Activated T-cell treated with anti-CD3 and anti-CD28 coated beads, Interleukin-2, amount 50 U/mL, for 4 hours (primary cell): ENCODE results near the gene GPR155. TPM values are rescaled to one million over a fixed set of nuclear protein-coding genes. Genes with fewer than 3 reads are reported as not detected.

Source experiments
- ATAC-seq, 2 donors: fragments of 200-7000 bp; cut with Tn5 transposase; one replicate each; pipeline ENCODE4 v1.10.0; 2021
- DNase-seq: peaks from one replicate; pipeline ENCODE4 v3.0.0-alpha.2; 2020
- H3K27me3 Mint-ChIP-seq: one replicate; pipeline ENCODE4 v1.8.0; 2021; ENCODE audit warnings: low read depth, mixed read lengths
- H3K36me3 Mint-ChIP-seq: one replicate; pipeline ENCODE4 v1.8.0; 2022; ENCODE audit warnings: mixed read lengths; ENCODE audit not compliant: insufficient read depth
- H3K4me1 Mint-ChIP-seq: one replicate; pipeline ENCODE4 v1.8.0; 2021; ENCODE audit warnings: low read depth, mixed read lengths
- H3K4me3 Mint-ChIP-seq: one replicate; pipeline ENCODE4 v1.8.0; 2021; ENCODE audit warnings: mild to moderate bottlenecking, moderate library complexity, mixed read lengths
- H3K9me3 Mint-ChIP-seq: one replicate; pipeline ENCODE4 v1.8.0; 2021; ENCODE audit warnings: mixed read lengths
- total RNA-seq, 3 donors: library from RNA; stranded (reverse); gene quantifications; one replicate each; pipeline ENCODE4 v1.2.1, GENCODE V29; 2021

Gene GPR155, protein sequence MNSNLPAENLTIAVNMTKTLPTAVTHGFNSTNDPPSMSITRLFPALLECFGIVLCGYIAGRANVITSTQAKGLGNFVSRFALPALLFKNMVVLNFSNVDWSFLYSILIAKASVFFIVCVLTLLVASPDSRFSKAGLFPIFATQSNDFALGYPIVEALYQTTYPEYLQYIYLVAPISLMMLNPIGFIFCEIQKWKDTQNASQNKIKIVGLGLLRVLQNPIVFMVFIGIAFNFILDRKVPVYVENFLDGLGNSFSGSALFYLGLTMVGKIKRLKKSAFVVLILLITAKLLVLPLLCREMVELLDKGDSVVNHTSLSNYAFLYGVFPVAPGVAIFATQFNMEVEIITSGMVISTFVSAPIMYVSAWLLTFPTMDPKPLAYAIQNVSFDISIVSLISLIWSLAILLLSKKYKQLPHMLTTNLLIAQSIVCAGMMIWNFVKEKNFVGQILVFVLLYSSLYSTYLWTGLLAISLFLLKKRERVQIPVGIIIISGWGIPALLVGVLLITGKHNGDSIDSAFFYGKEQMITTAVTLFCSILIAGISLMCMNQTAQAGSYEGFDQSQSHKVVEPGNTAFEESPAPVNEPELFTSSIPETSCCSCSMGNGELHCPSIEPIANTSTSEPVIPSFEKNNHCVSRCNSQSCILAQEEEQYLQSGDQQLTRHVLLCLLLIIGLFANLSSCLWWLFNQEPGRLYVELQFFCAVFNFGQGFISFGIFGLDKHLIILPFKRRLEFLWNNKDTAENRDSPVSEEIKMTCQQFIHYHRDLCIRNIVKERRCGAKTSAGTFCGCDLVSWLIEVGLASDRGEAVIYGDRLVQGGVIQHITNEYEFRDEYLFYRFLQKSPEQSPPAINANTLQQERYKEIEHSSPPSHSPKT
- 1 to 10 TPM; 2.3 to 3.4 (median 2.7) TPM for total RNA-seq

DNA sequence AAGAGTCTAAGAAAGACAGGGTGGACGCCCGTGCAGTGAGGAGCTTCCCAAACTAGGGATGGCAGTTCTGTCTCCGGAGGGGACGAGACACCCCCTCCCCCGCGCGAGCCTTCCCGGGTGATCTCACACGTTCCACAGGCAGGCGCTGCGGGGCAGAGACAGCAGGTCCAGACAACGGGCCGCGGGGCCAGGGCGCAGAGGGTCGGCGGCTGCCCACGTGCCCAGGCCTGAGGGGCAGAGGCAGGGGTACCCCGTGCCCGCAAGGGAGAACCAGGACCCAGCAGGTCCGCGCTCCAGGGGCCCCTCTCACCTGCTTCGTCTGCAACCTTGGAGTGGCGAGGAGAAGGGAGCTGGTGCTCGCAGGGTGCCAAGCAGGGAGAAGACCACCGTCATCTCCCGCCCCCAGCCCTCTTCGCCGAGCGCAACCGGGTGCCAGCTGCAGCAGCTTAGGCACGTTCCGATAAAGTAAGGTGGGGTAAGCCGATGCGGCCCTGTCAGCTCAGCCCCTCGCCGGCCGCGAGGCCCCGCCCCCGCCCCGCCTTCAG, at the start of gene GPR155:
Gene GPR155 (minus strand): TSS at position 467 of the 545 bp plus-strand sequence. CDS start 5,073 bp downstream, outside the sequence.
- Mint-ChIP-seq H3K4me1 (peaks cover 59% of the 10 kb centered on the region), H3K27me3 (no peaks in the 10 kb centered on the region), H3K36me3 (peaks cover 12% of the 10 kb centered on the region), H3K4me3 (peak within 1 kb of the TSS; percentile 96), H3K9me3 (no peaks in the 10 kb centered on the region)
- DNase-seq (peak; percentile 29), ATAC-seq (peak; percentile 44 to 49)

DNA sequence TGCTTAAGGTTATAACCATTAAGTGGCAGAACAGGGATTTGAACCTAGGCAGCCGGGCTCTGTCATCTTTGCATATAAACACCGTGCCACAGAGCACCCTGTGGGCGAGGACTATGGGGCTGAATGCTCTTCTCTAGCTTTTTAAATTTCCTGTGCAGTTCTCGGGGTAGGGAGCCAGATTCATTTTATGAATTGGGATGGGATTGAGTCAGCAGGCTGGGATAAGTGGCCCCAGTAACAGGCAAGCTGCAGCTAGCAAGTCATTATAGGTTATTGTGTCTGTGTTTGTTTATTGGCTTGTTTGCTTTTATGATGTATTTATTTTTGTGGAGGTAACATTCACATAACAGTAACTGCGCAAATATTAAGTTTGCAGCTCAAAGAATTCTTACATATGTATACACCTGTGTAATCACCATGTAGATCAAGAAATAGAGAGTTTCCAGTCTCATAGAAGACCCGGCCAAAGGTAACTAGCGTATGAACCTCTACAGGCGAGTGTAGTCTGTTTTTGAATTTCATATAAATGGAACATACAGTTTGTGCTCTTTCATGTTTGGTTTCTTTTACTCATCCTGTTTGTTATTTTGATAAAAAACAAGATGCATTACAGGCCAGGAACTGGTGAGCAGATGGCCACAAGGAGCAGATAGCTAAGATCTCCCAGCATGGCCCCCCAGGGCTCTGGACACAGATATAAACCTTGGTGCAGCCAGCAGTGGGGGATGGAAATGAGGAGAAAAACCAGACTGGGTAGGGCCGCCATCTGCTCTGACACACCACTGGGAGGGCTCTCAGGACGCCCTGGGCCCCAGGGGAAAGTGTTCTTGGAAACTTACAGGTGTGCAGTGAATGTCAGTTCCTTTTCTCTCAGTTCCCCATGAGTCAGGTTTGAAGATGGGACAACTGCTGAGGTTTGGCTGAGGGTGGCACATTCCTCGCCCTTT, 49.2 kb upstream of the GPR155 start:
- DNase-seq: no peak
- no peak overlapping the region for H3K4me3 Mint-ChIP-seq
- no peak for ATAC-seq
- H3K4me1 Mint-ChIP-seq: peaks cover 8% of the 10 kb centered on the region
- H3K27me3 Mint-ChIP-seq: no peaks in the 10 kb centered on the region
- no peaks in the 10 kb centered on the region for H3K36me3 Mint-ChIP-seq
- H3K9me3 Mint-ChIP-seq: no peaks in the 10 kb centered on the region

DNA sequence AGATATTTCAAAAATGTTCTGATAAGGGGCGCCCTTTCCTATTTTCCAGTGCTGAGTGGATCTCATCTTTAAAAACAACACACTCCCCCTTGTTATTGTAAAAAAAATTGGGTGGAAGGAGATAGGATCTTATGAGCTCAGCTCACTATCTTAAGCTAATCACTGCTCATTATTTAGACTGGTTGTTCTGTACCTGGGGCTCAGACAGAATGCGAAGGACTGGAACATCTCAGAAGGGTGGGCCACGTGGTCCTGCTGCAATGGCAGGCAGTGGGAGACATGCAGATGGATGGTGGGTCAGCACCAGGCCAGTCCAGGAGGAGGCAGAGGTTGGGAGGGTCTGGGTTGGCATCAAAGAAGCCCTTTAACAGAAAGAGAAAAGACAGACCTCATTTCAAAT, 48.3 kb upstream of the GPR155 start:
- Mint-ChIP-seq H3K9me3 (no peaks in the 10 kb centered on the region), H3K4me3 (no peak overlapping the region), H3K4me1 (peaks cover 8% of the 10 kb centered on the region), H3K36me3 (no peaks in the 10 kb centered on the region), H3K27me3 (no peaks in the 10 kb centered on the region)
- ATAC-seq (no peak), DNase-seq (no peak)

DNA sequence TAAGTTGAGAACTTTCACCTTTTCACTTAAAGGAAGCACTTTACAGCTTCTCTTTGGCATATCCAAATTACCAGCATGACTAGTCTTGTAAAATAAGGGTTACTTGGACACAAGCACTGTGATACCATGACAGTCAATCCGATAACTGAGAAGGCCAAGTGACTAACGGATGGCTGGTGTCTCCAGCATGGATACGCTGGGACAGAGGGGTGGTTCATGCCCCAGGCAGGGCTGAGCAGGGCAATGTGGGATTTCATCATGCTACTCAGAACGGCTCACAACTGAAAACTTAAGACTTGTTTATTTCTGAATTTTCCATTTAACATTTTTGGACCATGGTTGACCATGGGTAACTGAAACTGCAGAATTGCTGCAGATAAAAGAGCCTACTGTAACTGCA, 43.1 kb upstream of the GPR155 start:
- peaks cover 14% of the 10 kb centered on the region for H3K9me3 Mint-ChIP-seq
- peaks cover 11% of the 10 kb centered on the region for H3K36me3 Mint-ChIP-seq
- peaks cover 1% of the 10 kb centered on the region for H3K4me1 Mint-ChIP-seq

DNA sequence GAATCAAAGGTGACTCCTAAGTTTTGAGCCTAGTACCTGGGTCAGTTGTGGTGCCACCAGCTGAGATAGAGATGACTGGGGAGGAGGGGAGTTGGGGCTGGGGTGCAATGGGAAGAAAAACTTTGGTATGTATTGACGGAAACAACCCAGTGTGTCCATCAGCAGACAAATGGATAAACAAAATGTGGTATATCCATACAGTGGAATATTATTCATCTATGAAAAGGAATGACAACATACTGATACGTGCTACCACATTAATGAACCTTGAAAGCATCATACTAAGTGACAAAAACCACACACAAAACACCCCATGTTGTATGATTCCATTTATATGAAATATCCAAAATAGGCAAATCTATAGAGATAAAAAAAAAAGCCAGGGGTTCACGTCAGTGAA, 41.1 kb upstream of the GPR155 start:
- H3K27me3 Mint-ChIP-seq: no peaks in the 10 kb centered on the region
- H3K4me3 Mint-ChIP-seq: no peak overlapping the region
- H3K4me1 Mint-ChIP-seq: peaks cover 12% of the 10 kb centered on the region
- DNase-seq (no peak), ATAC-seq (no peak)
- H3K36me3 Mint-ChIP-seq: peaks cover 16% of the 10 kb centered on the region
- peaks cover 14% of the 10 kb centered on the region for H3K9me3 Mint-ChIP-seq

More for the DNA sequence above, 43.1 kb upstream of the GPR155 start:
- no peaks in the 10 kb centered on the region for H3K27me3 Mint-ChIP-seq
- H3K4me3 Mint-ChIP-seq: no peak overlapping the region
- ATAC-seq (no peak), DNase-seq (no peak)

DNA sequence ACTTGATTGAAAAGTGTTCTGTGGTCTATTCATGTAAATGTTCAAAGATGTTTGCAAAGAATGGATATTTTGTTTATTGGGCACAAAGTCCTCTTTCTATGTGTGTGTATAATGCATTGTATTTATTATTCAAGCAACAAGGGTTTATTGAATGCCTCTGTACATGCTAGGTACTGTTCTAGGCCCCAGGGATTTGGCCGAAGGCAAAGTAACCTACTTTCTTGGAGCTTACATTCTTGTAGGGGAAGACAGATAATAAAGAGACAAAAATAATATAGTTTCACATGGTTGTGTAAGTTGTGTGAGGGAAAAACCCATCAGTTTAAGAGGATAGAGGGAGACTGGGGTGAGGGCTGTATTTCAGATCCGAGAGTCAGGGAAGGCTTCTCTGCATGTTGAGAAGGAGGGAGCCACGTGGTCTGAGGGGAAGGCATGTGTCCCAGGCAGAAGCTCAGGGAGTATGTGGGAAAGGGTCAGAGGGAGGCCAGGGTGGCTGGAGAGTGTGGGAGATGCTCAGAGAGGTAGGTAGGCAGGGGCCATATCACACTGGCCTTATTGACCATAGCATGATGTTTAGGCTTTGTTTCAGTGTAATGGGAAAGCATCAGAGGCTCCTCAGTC, 40.4 kb upstream of the GPR155 start:
- DNase-seq (no peak), ATAC-seq (no peak)
- peaks cover 16% of the 10 kb centered on the region for H3K36me3 Mint-ChIP-seq
- peaks cover 12% of the 10 kb centered on the region for H3K4me1 Mint-ChIP-seq
- H3K27me3 Mint-ChIP-seq: no peaks in the 10 kb centered on the region
- H3K9me3 Mint-ChIP-seq: peaks cover 14% of the 10 kb centered on the region
- no peak overlapping the region for H3K4me3 Mint-ChIP-seq

DNA sequence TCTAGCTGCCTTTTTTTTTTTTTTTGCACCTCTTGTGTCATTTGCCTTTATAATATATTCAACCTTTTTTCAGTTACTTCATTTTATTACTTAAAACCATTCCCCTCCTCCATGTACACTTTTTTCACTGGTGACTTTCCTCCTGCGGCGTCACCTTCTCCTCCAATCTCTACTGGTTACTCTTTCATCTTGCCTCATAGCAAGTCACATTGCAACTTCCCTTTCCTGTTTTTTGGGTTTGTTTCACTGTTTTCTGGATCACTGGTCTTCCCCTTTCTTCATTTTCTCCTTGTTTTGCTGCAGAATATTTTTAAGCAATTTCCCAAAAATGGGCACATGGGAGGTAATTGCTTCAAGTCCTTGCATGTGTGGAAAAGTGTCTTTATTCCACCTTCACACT, 37.7 kb upstream of the GPR155 start:
- Mint-ChIP-seq H3K4me3 (no peak overlapping the region), H3K4me1 (peaks cover 12% of the 10 kb centered on the region), H3K36me3 (peaks cover 16% of the 10 kb centered on the region), H3K27me3 (no peaks in the 10 kb centered on the region), H3K9me3 (peaks cover 14% of the 10 kb centered on the region)
- DNase-seq (no peak), ATAC-seq (no peak)

DNA sequence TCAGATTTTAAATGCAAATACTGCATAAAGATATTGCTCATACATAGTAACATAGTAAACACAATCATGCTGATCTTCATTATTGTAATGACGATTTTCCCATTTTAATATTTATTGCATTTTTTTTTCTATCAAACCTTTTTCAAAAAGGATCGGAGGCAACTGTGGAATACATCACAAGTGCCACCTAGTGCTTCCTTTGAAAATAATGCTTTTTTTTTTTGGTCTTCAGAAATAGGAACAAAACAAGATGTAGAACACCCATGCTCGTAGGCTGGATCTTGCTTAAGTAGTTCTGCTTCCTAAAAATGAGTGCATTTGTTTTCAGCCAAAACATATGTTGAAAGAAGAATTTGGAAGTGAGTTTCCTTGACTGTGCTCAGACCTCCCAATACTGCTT, 35.7 kb upstream of the GPR155 start:
- Mint-ChIP-seq H3K4me1 (peaks cover 12% of the 10 kb centered on the region), H3K9me3 (peaks cover 6% of the 10 kb centered on the region), H3K27me3 (no peaks in the 10 kb centered on the region), H3K36me3 (peaks cover 14% of the 10 kb centered on the region), H3K4me3 (no peak overlapping the region)
- ATAC-seq (no peak), DNase-seq (no peak)

DNA sequence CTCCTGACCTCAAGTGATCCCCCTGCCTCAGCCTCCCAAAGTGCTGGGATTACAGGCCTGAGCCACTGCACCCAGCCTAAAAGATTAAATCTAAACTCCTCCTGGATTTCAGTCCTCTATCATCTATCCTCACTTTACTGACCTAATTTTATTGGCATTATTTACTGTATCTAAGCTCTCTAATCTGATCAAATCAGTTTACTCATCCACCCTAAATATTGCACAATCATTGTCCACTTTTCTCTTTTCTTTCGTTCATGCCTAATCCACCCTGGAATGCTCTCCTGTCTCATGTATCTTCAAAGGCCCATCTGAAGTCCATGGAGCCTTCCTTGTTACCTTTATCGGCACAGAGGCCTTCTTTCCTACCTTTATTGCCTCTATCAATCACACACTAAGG, 31.6 kb upstream of the GPR155 start:
- Mint-ChIP-seq H3K27me3 (no peaks in the 10 kb centered on the region), H3K4me1 (peaks cover 15% of the 10 kb centered on the region), H3K4me3 (no peak overlapping the region), H3K9me3 (no peaks in the 10 kb centered on the region), H3K36me3 (no peaks in the 10 kb centered on the region)
- ATAC-seq (no peak), DNase-seq (no peak)

DNA sequence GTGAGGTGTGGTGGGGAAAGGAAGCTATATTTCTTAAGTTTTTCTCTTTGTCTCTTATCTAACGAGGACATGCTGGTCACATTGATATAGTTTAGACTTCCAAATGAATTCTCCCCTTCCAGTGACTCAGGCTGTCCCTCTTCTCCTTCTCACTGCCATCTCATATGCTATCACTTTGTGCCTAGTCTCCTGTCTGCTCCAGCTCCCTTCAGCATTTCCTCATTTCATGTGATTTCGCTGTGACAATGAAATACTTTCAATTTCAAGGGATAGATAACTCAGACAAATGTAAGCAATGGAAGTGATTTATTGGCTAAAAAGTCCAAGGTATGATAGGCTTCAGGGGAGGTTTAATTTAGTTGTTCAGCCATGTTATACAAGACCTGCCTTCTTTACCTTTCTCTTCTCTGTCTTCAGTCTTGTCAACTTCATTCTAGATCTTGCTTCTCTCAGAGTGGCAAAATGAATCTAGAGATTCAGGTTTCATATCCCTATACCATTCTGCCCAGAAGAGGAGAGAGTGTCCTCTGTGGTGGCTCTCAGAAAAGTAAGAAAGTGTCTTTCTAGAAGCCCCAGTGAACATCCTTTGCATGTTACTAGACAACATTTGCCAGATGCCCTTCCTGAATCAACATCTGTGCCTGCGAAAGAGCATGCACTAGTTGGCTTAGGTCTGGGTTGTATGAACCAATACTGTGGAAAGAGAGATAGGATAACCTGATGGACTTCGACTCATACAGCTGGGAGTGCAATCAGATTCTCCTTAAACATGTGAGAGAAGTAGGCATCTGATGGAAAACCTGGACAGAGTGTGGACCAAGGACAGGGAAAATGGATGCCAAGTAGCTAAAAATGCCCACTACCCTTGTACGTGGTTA, 29.9 kb upstream of the GPR155 start:
- ATAC-seq: no peak
- DNase-seq: no peak
- Mint-ChIP-seq H3K27me3 (no peaks in the 10 kb centered on the region), H3K4me3 (no peak overlapping the region), H3K9me3 (no peaks in the 10 kb centered on the region), H3K4me1 (peaks cover 25% of the 10 kb centered on the region), H3K36me3 (peaks cover 1% of the 10 kb centered on the region)

DNA sequence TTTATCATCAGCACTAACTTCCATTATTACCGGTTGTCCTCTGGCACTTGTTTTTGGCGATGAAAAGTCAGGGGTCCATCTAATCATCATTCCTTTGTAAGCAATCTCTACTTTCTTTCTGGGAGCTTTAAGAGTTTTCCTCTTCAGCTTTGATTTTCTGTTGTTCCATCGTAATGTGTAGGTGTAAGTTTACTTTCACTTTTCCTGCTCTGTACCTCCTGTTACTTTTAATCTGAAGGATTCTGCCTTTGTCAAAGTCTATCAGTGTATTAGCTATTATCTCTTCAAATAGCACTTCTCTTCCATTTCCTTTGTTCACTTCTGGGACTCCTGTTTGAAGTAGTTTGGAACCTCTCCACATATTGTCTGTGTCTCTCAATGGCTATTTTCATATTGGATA, 25.5 kb upstream of the GPR155 start:
- H3K27me3 Mint-ChIP-seq: no peaks in the 10 kb centered on the region
- H3K9me3 Mint-ChIP-seq: peaks cover 12% of the 10 kb centered on the region
- no peak for ATAC-seq
- peak overlapping the region; percentile 22 for H3K4me3 Mint-ChIP-seq
- peaks cover 8% of the 10 kb centered on the region for H3K36me3 Mint-ChIP-seq
- peaks cover 26% of the 10 kb centered on the region for H3K4me1 Mint-ChIP-seq
- DNase-seq: no peak

DNA sequence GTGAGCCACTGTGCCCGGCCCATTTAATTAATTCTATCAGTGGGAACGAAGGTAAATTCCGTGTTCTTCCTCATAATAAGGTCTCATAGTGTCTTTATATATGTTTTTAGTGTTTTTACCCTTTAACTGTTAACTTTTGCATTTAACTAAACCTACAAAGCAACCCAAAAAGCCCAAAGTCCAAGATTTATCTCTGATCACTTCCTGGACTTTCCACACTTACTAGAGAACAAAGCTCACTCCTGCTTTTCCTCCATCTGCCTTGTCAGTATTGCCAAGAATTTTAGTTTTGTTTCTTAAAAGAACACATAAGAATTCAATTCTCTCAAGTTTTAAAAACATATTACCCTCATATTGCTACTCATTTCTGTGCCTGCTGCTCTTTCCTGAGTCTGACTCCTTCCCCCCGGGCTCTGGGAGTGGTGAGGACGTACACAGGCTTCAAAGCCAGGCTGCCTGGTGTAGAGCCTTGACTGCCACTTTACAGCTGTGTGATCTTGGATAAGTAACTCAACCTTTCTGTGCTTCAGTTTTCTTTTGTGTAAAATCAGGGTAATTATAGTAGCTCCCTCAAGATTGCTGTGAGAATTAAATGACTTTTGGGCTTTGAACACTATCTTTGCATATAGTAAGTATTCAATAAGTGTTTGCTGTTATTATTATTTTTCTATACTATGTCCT, 24.9 kb upstream of the GPR155 start:
- no peaks in the 10 kb centered on the region for H3K27me3 Mint-ChIP-seq

More for the DNA sequence above, 24.9 kb upstream of the GPR155 start:
- ATAC-seq (no peak), DNase-seq (no peak)
- Mint-ChIP-seq H3K36me3 (peaks cover 8% of the 10 kb centered on the region), H3K9me3 (peaks cover 12% of the 10 kb centered on the region), H3K4me1 (peaks cover 23% of the 10 kb centered on the region), H3K4me3 (peak overlapping the region; percentile 22)
